K562 (cell line): ENCODE results near the gene MSTO1. TPM values are rescaled to one million over a fixed set of nuclear protein-coding genes. Genes with fewer than 3 reads are reported as not detected.

Experiments
- BRD9 ChIP-seq: fragments of 450-650 bp; IDR thresholded peaks from 2 replicates; pipeline ENCODE4 v1.6.1; 2018; ENCODE audit warnings: low read depth; ENCODE audit not compliant: partially characterized antibody
- CHD4 ChIP-seq: fragments of 200-600 bp; sonication (generic); IDR thresholded peaks from 3 replicates; pipeline ENCODE4 v1.6.1; 2012; ENCODE audit warnings: low read depth, mild to moderate bottlenecking, mixed read lengths, low read length, inconsistent platforms; ENCODE audit not compliant: insufficient read depth, insufficient replicate concordance, poor library complexity, severe bottlenecking
- CHD7 ChIP-seq: fragments of 200-600 bp; sonication (generic); IDR thresholded peaks from one replicate; pipeline ENCODE4 v1.6.1; 2012; ENCODE audit warnings: mild to moderate bottlenecking, low read depth, low read length, inconsistent platforms
- CREB3L1 ChIP-seq: fragments of 450-650 bp; IDR thresholded peaks from 2 replicates; pipeline ENCODE4 v1.6.1; 2014; ENCODE audit warnings: low read depth, mild to moderate bottlenecking, moderate library complexity, borderline replicate concordance
- DPF2 ChIP-seq: fragments of 450-650 bp; IDR thresholded peaks from 2 replicates; pipeline ENCODE4 v1.6.1; 2016
- HDAC8 ChIP-seq: fragments of 450-650 bp; IDR thresholded peaks from 2 replicates; pipeline ENCODE4 v1.6.1; 2016; ENCODE audit warnings: mild to moderate bottlenecking, missing genetic modification characterization, moderate library complexity, missing compliant biosample characterization
- JUNB ChIP-seq: fragments of 450-650 bp; formaldehyde crosslinking; conservative IDR thresholded peaks from 2 replicates; pipeline ENCODE4 v1.4.0; 2020; ENCODE audit warnings: mild to moderate bottlenecking
- SMARCE1 ChIP-seq: fragments of 450-650 bp; IDR thresholded peaks from 2 replicates; pipeline ENCODE4 v1.7.1; 2016; ENCODE audit warnings: mild to moderate bottlenecking
- STAT5B ChIP-seq: fragments of 250-450 bp; sonication (Bioruptor Pico); IDR thresholded peaks from 2 replicates; pipeline ENCODE4 v1.8.0; 2021; ENCODE audit warnings: mild to moderate bottlenecking, inconsistent platforms
- TGIF2 ChIP-seq: sonication (generic); formaldehyde crosslinking; IDR thresholded peaks from 2 replicates; pipeline ENCODE4 v1.8.1; 2022; ENCODE audit warnings: mild to moderate bottlenecking, missing genetic modification reagents, moderate library complexity
- UBTF ChIP-seq, 2 experiments: IDR thresholded peaks; 2 replicates each; pipeline ENCODE4 v1.6.1; 2012; ENCODE audit warnings: improper control_type of control experiment in 2 of 2, low read depth in 2 of 2, low read length in 2 of 2, borderline replicate concordance in 1 of 2
- ZNF224 ChIP-seq: sonication (generic); formaldehyde crosslinking; IDR thresholded peaks from 2 replicates; pipeline ENCODE4 v1.8.0; 2022; ENCODE audit warnings: mild to moderate bottlenecking, missing genetic modification reagents
- polyA plus RNA-seq, 8 experiments: library from polyadenylated mRNA; depleted of rRNA in 4 of 8; stranded (reverse) in 5 of 8; unstranded in 3 of 8; fragments of >200 nt; fragmentation: Nextera tagmentation in 2 of 8; fragmentation: Illumina TruSeq in 1 of 8; extraction: Ambion mirVana in 2 of 8; extraction: Trizol in 1 of 8; gene quantifications; 2 replicates each; pipeline versions ENCODE4 v1.2.1 to v1.2.3, GENCODE V29; 2011 to 2014; ENCODE audit warnings: inconsistent platforms in 1 of 8, missing spikeins in 1 of 8
- total RNA-seq, 7 experiments: library from RNA; depleted of rRNA in 6 of 7; stranded (reverse); fragments of >200 nt in 6 of 7; fragmentation: Illumina TruSeq in 2 of 7; extraction: Trizol in 2 of 7; gene quantifications; 2 replicates each; pipeline versions ENCODE4 v1.2.1 to v1.2.3, GENCODE V29; 2011 to 2021; ENCODE audit warnings: low replicate concordance in 1 of 7

Gene MSTO1
- total and polyA plus RNA-seq, 9 of the 15 experiments (the other 6 are each of a cell fraction or from before 2014, with no cell fraction given): 18.8 to 71.1 (median 47.3) TPM

GRCh38 chr1:155562581-155563376 lies 47.2 kb upstream of the MSTO1 start, which contains the start of gene ASH1L (continued):
- TF ChIP-seq CHD7 (no peak), JUNB (no peak), TGIF2 (no peak), CREB3L1 (no peak), CHD4 (no peak), UBTF (IDR thresholded peaks at IDR 0.05; ENCODE audit: borderline replicate concordance in 1 of 2, low read depth in 2 of 2, low read length in 2 of 2) (peak; percentile 20 to 69; a peak in 2 of 4 replicates), HDAC8 (tag) (no peak), BRD9 (no peak), ZNF224 (CRISPR knock-in tag) (no peak), STAT5B (no peak), SMARCE1 (no peak), DPF2 (no peak)
